ENCODE results near the gene FGF22. TPM values are rescaled to one million over a fixed set of nuclear protein-coding genes. Genes with fewer than 3 reads are reported as not detected.

The FGF22 gene
- total RNA-seq, 2 experiments from 2014 or later: not detected

- peak overlapping the region; percentile 76 for H3K27ac Mint-ChIP-seq
- no peaks in the 10 kb centered on the region for H3K9me3 Mint-ChIP-seq (ENCODE audit: low read depth)
- DNase-seq (no peak), ATAC-seq (no peak)
- peaks cover 3% of the 10 kb centered on the region for H3K36me3 Mint-ChIP-seq
- no peaks in the 10 kb centered on the region for H3K27me3 Mint-ChIP-seq
- H3K4me1 Mint-ChIP-seq: peaks cover 19% of the 10 kb centered on the region
- CTCF ChIA-PET: interaction anchor here (0.5 to 1.5 kb wide), 6 partner anchors 32 to 611 kb away, joined by 3 to 4 read pairs (median 3); no protein-coding TSS in a partner anchor
- peak overlapping the region; percentile 95 for H3K4me3 Mint-ChIP-seq
Measured at GRCh38 chr19:633786-634639, 5.7 kb upstream of the FGF22 start.

- H3K9me3 Mint-ChIP-seq (ENCODE audit: low read depth): no peaks in the 10 kb centered on the region
- no peak overlapping the region for H3K4me3 Mint-ChIP-seq
- H3K27me3 Mint-ChIP-seq: peaks cover 3% of the 10 kb centered on the region
- ATAC-seq: no peak
- CTCF ChIA-PET: no interaction called here
- H3K27ac Mint-ChIP-seq: no peak overlapping the region
- peaks cover 1% of the 10 kb centered on the region for H3K36me3 Mint-ChIP-seq
- peaks cover 21% of the 10 kb centered on the region for H3K4me1 Mint-ChIP-seq
- no peak for DNase-seq
Measured at GRCh38 chr19:634975-635652, 4.6 kb upstream of the FGF22 start.

- peaks cover 3% of the 10 kb centered on the region for H3K27me3 Mint-ChIP-seq
- H3K36me3 Mint-ChIP-seq: no peaks in the 10 kb centered on the region
- H3K4me3 Mint-ChIP-seq: peak overlapping the region; percentile 76
- no peak overlapping the region for H3K27ac Mint-ChIP-seq
- DNase-seq (no peak), ATAC-seq (no peak)
- H3K9me3 Mint-ChIP-seq (ENCODE audit: low read depth): no peaks in the 10 kb centered on the region
- peaks cover 8% of the 10 kb centered on the region for H3K4me1 Mint-ChIP-seq
- CTCF ChIA-PET: no interaction called here
Measured at GRCh38 chr19:638906-639252, 800 bp upstream of the FGF22 start.

GRCh38 chr19:640161-640558, 481 bp downstream of the FGF22 start:
- ATAC-seq (no peak), DNase-seq (no peak)
- H3K36me3 Mint-ChIP-seq: no peaks in the 10 kb centered on the region
- no peak overlapping the region for H3K27ac Mint-ChIP-seq
- peaks cover 3% of the 10 kb centered on the region for H3K27me3 Mint-ChIP-seq
- H3K4me1 Mint-ChIP-seq: peaks cover 5% of the 10 kb centered on the region
- no peak overlapping the region for H3K4me3 Mint-ChIP-seq
- CTCF ChIA-PET: interaction anchor here (0.6 kb wide), 1 partner anchor 42 kb away, joined by 3 read pairs; no protein-coding TSS in a partner anchor
- H3K9me3 Mint-ChIP-seq (ENCODE audit: low read depth): no peaks in the 10 kb centered on the region

- Mint-ChIP-seq H3K36me3 (no peaks in the 10 kb centered on the region), H3K4me3 (no peak overlapping the region), H3K27me3 (peaks cover 3% of the 10 kb centered on the region), H3K9me3 (ENCODE audit: low read depth) (no peaks in the 10 kb centered on the region), H3K27ac (no peak overlapping the region), H3K4me1 (peaks cover 5% of the 10 kb centered on the region)
- ATAC-seq (no peak), DNase-seq (no peak)
- CTCF ChIA-PET: interaction anchor here (0.9 kb wide), 1 partner anchor 63 kb away, joined by 4 read pairs; no protein-coding TSS in a partner anchor
Measured at GRCh38 chr19:640606-641189, 1.0 kb downstream of the FGF22 start.

GRCh38 chr19:641702-642101, 2.0 kb downstream of the FGF22 start:
- ATAC-seq (no peak), DNase-seq (no peak)
- CTCF ChIA-PET: interaction anchor here (0.9 kb wide), 1 partner anchor 62 kb away, joined by 4 read pairs; no protein-coding TSS in a partner anchor
- Mint-ChIP-seq H3K9me3 (ENCODE audit: low read depth) (no peaks in the 10 kb centered on the region), H3K36me3 (peaks cover 4% of the 10 kb centered on the region), H3K27me3 (peaks cover 3% of the 10 kb centered on the region), H3K27ac (no peak overlapping the region), H3K4me1 (peaks cover 5% of the 10 kb centered on the region), H3K4me3 (no peak overlapping the region)

- CTCF ChIA-PET: no interaction called here
- Mint-ChIP-seq H3K36me3 (peaks cover 6% of the 10 kb centered on the region), H3K4me3 (no peak overlapping the region), H3K9me3 (ENCODE audit: low read depth) (no peaks in the 10 kb centered on the region), H3K27me3 (peaks cover 3% of the 10 kb centered on the region), H3K27ac (no peak overlapping the region), H3K4me1 (peaks cover 5% of the 10 kb centered on the region)
- ATAC-seq (no peak), DNase-seq (no peak)
Measured at GRCh38 chr19:642767-643727, 3.4 kb downstream of the FGF22 start.

- H3K27ac Mint-ChIP-seq: no peak overlapping the region
- H3K36me3 Mint-ChIP-seq: peaks cover 8% of the 10 kb centered on the region
- DNase-seq (no peak), ATAC-seq (no peak)
- H3K9me3 Mint-ChIP-seq (ENCODE audit: low read depth): no peaks in the 10 kb centered on the region
- CTCF ChIA-PET: no interaction called here
- peaks cover 3% of the 10 kb centered on the region for H3K27me3 Mint-ChIP-seq
- H3K4me3 Mint-ChIP-seq: no peak overlapping the region
- H3K4me1 Mint-ChIP-seq: peaks cover 5% of the 10 kb centered on the region
Measured at GRCh38 chr19:643736-644135, 4.1 kb downstream of the FGF22 start.

- DNase-seq (no peak), ATAC-seq (no peak)
- Mint-ChIP-seq H3K27me3 (peaks cover 1% of the 10 kb centered on the region), H3K9me3 (ENCODE audit: low read depth) (no peaks in the 10 kb centered on the region), H3K4me1 (peaks cover 1% of the 10 kb centered on the region), H3K27ac (no peak overlapping the region), H3K4me3 (no peak overlapping the region), H3K36me3 (peaks cover 9% of the 10 kb centered on the region)
- CTCF ChIA-PET: no interaction called here
Measured at GRCh38 chr19:644363-644762, 4.7 kb downstream of the FGF22 start.

- Mint-ChIP-seq H3K27me3 (no peaks in the 10 kb centered on the region), H3K36me3 (peaks cover 9% of the 10 kb centered on the region), H3K9me3 (ENCODE audit: low read depth) (no peaks in the 10 kb centered on the region), H3K4me1 (no peaks in the 10 kb centered on the region), H3K4me3 (no peak overlapping the region), H3K27ac (no peak overlapping the region)
- ATAC-seq: no peak
- CTCF ChIA-PET: no interaction called here
- DNase-seq: no peak
Measured at GRCh38 chr19:644789-645188, 5.1 kb downstream of the FGF22 start.

GRCh38 chr19:645912-646778, 6.5 kb downstream of the FGF22 start:
- CTCF ChIA-PET: no interaction called here
- ATAC-seq: no peak
- no peak overlapping the region for H3K4me3 Mint-ChIP-seq

GRCh38 chr19:646779-647565, 7.3 kb downstream of the FGF22 start:
- H3K27me3 Mint-ChIP-seq: no peaks in the 10 kb centered on the region
- H3K4me1 Mint-ChIP-seq: no peaks in the 10 kb centered on the region
- ATAC-seq: no peak
- no peak for DNase-seq
- H3K4me3 Mint-ChIP-seq: no peak overlapping the region
- peaks cover 9% of the 10 kb centered on the region for H3K36me3 Mint-ChIP-seq
- CTCF ChIA-PET: no interaction called here
- H3K27ac Mint-ChIP-seq: no peak overlapping the region
- no peaks in the 10 kb centered on the region for H3K9me3 Mint-ChIP-seq (ENCODE audit: low read depth)

More at GRCh38 chr19:645912-646778, 6.5 kb downstream of the FGF22 start:
- Mint-ChIP-seq H3K4me1 (no peaks in the 10 kb centered on the region), H3K27ac (no peak overlapping the region), H3K9me3 (ENCODE audit: low read depth) (no peaks in the 10 kb centered on the region), H3K27me3 (no peaks in the 10 kb centered on the region), H3K36me3 (peaks cover 9% of the 10 kb centered on the region)
- DNase-seq: no peak
